SK-N-SH treated with all-trans-retinoic acid at 6 μM for 48 hours (cell line): ENCODE measurements around the gene C17orf78.
"Not testable (repeated sequence)": the region's sequence is repeated elsewhere in the genome, so short reads cannot be mapped to it uniquely, and the experiment has no call there.

ENCODE experiments used
- ATAC-seq: fragments of 200-7000 bp; cut with Tn5 transposase; 3 replicates; pipeline ENCODE4 v1.9.1; 2020; ENCODE audit warnings: mild to moderate bottlenecking, moderate library complexity
- BACH2 ChIP-seq: fragments of 250-450 bp; sonication (Bioruptor Pico); IDR thresholded peaks from 2 replicates; pipeline ENCODE4 v1.9.0; 2021; ENCODE audit warnings: mild to moderate bottlenecking, borderline replicate concordance
- CSRNP3 ChIP-seq: fragments of 250-450 bp; sonication (Bioruptor Pico); IDR thresholded peaks from 2 replicates; pipeline ENCODE4 v1.5.1; 2021; ENCODE audit warnings: mild to moderate bottlenecking, moderate library complexity
- ISL1 ChIP-seq: fragments of 250-450 bp; sonication (Bioruptor Pico); IDR thresholded peaks from 2 replicates; pipeline ENCODE4 v2.1.2; 2022; ENCODE audit warnings: mild to moderate bottlenecking, moderate library complexity
- OSR1 ChIP-seq: fragments of 250-450 bp; sonication (Bioruptor Pico); IDR thresholded peaks from 2 replicates; pipeline ENCODE4 v1.8.0; 2022; ENCODE audit warnings: moderate library complexity, mild to moderate bottlenecking, inconsistent platforms
- POU6F1 ChIP-seq: fragments of 250-450 bp; sonication (Bioruptor Pico); IDR thresholded peaks from 2 replicates; pipeline ENCODE4 v1.8.0; 2021; ENCODE audit warnings: low read depth, mild to moderate bottlenecking, moderate library complexity, borderline replicate concordance
- PPARA ChIP-seq: fragments of 250-450 bp; sonication (Bioruptor Pico); IDR thresholded peaks from 2 replicates; pipeline ENCODE4 v1.5.0; 2020; ENCODE audit warnings: mild to moderate bottlenecking, borderline replicate concordance
- RARB ChIP-seq: fragments of 250-450 bp; sonication (Bioruptor Pico); IDR thresholded peaks from 2 replicates; pipeline ENCODE4 v1.8.0; 2021; ENCODE audit warnings: mild to moderate bottlenecking, moderate library complexity
- TCF4 ChIP-seq: fragments of 250-450 bp; sonication (Bioruptor Pico); IDR thresholded peaks from 2 replicates; pipeline ENCODE4 v1.8.0; 2021; ENCODE audit warnings: mild to moderate bottlenecking, moderate library complexity, borderline replicate concordance
- TSHZ2 ChIP-seq: fragments of 250-450 bp; sonication (Bioruptor Pico); IDR thresholded peaks from 2 replicates; pipeline ENCODE4 v1.5.0; 2020; ENCODE audit warnings: mild to moderate bottlenecking, moderate library complexity
- ZC3H10 ChIP-seq: fragments of 250-450 bp; sonication (Bioruptor Pico); IDR thresholded peaks from 2 replicates; pipeline ENCODE4 v1.5.1; 2021; ENCODE audit warnings: mild to moderate bottlenecking, moderate library complexity
- ZNF8 ChIP-seq: fragments of 450-650 bp; formaldehyde crosslinking; IDR thresholded peaks from 2 replicates; pipeline ENCODE4 v1.5.0; 2020; ENCODE audit warnings: mild to moderate bottlenecking, moderate library complexity

The C17orf78 gene

GRCh38 chr17:37432671-37433070 lies 56.9 kb downstream of the C17orf78 start:
- ATAC-seq: no peak
- TF ChIP-seq POU6F1 (CRISPR knock-in tag): no peak
- TF ChIP-seq OSR1 (CRISPR knock-in tag): no peak
- no peak for TF ChIP-seq TCF4 (CRISPR knock-in tag)
- TF ChIP-seq BACH2 (CRISPR knock-in tag): no peak
- TF ChIP-seq RARB: no peak
- no peak for TF ChIP-seq PPARA (CRISPR knock-in tag)

GRCh38 chr17:37438141-37438540 lies 62.4 kb downstream of the C17orf78 start:
- no peak for ATAC-seq
- no peak for TF ChIP-seq ZC3H10 (CRISPR knock-in tag)
- no peak for TF ChIP-seq CSRNP3 (CRISPR knock-in tag)
- TF ChIP-seq ZNF8 (CRISPR knock-in tag): no peak
- no peak for TF ChIP-seq ISL1 (CRISPR knock-in tag)
- no peak for TF ChIP-seq BACH2 (CRISPR knock-in tag)
- no peak for TF ChIP-seq POU6F1 (CRISPR knock-in tag)

GRCh38 chr17:37440424-37440823 lies 64.6 kb downstream of the C17orf78 start:
- TF ChIP-seq ISL1 (CRISPR knock-in tag): no peak
- TF ChIP-seq ZNF8 (CRISPR knock-in tag): no peak
- no peak for TF ChIP-seq OSR1 (CRISPR knock-in tag)
- no peak for TF ChIP-seq TSHZ2
- TF ChIP-seq CSRNP3 (CRISPR knock-in tag): no peak
- no peak for TF ChIP-seq POU6F1 (CRISPR knock-in tag)
- no peak for ATAC-seq

GRCh38 chr17:37441369-37442014 lies 65.7 kb downstream of the C17orf78 start:
- not testable (repeated sequence) for ATAC-seq
